ENCODE measurements around the gene PLEKHA3. TPM values are rescaled to one million over a fixed set of nuclear protein-coding genes. Genes with fewer than 3 reads are reported as not detected.

Gene PLEKHA3
- total and polyA plus RNA-seq, 2 experiments from 2014 or later = 8.8 to 15.2 TPM

- TF ChIP-seq, protein P1, sequence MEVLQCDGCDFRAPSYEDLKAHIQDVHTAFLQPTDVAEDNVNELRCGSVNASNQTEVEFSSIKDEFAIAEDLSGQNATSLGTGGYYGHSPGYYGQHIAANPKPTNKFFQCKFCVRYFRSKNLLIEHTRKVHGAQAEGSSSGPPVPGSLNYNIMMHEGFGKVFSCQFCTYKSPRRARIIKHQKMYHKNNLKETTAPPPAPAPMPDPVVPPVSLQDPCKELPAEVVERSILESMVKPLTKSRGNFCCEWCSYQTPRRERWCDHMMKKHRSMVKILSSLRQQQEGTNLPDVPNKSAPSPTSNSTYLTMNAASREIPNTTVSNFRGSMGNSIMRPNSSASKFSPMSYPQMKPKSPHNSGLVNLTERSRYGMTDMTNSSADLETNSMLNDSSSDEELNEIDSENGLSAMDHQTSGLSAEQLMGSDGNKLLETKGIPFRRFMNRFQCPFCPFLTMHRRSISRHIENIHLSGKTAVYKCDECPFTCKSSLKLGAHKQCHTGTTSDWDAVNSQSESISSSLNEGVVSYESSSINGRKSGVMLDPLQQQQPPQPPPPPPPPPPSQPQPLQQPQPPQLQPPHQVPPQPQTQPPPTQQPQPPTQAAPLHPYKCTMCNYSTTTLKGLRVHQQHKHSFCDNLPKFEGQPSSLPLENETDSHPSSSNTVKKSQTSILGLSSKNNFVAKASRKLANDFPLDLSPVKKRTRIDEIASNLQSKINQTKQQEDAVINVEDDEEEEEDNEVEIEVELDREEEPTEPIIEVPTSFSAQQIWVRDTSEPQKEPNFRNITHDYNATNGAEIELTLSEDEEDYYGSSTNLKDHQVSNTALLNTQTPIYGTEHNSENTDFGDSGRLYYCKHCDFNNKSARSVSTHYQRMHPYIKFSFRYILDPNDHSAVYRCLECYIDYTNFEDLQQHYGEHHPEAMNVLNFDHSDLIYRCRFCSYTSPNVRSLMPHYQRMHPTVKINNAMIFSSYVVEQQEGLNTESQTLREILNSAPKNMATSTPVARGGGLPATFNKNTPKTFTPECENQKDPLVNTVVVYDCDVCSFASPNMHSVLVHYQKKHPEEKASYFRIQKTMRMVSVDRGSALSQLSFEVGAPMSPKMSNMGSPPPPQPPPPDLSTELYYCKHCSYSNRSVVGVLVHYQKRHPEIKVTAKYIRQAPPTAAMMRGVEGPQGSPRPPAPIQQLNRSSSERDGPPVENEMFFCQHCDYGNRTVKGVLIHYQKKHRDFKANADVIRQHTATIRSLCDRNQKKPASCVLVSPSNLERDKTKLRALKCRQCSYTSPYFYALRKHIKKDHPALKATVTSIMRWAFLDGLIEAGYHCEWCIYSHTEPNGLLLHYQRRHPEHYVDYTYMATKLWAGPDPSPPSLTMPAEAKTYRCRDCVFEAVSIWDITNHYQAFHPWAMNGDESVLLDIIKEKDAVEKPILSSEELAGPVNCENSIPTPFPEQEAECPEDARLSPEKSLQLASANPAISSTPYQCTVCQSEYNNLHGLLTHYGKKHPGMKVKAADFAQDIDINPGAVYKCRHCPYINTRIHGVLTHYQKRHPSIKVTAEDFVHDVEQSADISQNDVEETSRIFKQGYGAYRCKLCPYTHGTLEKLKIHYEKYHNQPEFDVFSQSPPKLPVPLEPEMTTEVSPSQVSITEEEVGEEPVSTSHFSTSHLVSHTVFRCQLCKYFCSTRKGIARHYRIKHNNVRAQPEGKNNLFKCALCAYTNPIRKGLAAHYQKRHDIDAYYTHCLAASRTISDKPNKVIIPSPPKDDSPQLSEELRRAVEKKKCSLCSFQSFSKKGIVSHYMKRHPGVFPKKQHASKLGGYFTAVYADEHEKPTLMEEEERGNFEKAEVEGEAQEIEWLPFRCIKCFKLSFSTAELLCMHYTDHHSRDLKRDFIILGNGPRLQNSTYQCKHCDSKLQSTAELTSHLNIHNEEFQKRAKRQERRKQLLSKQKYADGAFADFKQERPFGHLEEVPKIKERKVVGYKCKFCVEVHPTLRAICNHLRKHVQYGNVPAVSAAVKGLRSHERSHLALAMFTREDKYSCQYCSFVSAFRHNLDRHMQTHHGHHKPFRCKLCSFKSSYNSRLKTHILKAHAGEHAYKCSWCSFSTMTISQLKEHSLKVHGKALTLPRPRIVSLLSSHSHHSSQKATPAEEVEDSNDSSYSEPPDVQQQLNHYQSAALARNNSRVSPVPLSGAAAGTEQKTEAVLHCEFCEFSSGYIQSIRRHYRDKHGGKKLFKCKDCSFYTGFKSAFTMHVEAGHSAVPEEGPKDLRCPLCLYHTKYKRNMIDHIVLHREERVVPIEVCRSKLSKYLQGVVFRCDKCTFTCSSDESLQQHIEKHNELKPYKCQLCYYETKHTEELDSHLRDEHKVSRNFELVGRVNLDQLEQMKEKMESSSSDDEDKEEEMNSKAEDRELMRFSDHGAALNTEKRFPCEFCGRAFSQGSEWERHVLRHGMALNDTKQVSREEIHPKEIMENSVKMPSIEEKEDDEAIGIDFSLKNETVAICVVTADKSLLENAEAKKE (CRISPR knock-in tag; IDR thresholded peaks at IDR 0.05) = no peak
Observed at GRCh38 chr2:178478130-178478438, 2.2 kb upstream of the PLEKHA3 start (continued).

DNA sequence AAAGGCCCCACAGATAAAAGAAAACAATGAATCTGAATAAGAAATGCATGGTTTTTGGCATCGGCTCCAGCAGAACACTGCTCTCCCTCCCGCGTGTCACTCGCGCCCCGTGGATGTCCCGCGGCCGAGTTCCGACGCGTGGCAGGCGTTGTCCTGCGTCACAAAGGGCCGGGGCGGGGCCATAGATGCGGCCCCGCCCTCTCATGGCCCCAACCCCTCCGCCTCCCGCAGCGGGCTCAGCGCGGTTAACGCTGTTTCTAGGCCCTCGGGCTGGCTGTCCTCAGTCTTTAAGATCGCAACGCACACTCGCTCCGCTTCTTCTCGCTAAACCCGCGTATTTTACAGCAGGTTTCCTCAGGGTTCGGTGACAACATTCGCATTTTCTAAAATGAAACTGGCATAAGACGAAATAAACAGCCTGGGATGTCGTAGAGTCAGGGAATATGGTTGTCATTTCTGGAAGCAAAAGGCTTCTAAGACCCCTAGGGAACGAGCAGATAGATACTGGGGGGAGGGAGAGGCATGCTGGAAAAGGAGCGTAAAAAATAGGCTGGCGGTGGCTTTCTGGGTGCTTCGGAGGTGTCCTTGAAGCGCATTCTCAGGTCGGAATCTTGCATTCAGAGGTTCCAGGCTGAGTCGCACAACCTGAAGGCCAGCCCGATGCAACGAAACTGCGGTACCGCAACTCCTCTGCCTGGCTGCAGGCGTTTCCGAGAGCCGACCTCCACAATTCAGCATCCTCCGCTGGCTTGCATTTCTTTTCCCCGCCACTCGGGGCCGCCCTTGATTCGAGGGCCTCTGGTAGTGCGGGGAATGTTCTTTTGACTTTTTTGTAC lies 1.6 kb upstream of the PLEKHA3 start, which contains the start of gene FKBP7:
Gene FKBP7, minus strand, starts transcription at position 162 of the 836 bp plus-strand sequence. Its CDS starts 101 bp downstream, at position 61.
- H3K27ac Mint-ChIP-seq = peak within 1 kb of the TSS; percentile 99
- no peaks in the 10 kb centered on the region; the same call in 2 of the 3 replicates for H3K36me3 Mint-ChIP-seq (ENCODE audit: low read depth)
- peak within 1 kb of the TSS; percentile 90 for H3K4me3 Mint-ChIP-seq
- Histone ChIP-seq H3K9me2 (ENCODE audit: insufficient read depth) (no peaks in the 10 kb centered on the region), H4K20me1 (replicated peaks; ENCODE audit: insufficient read depth) (no peaks in the 10 kb centered on the region; the same call in 1 of the 2 replicates), H3K4me3 (peak within 1 kb of the TSS; percentile 95), H3K4me1 (ENCODE audit: insufficient read depth) (peaks cover 16% of the 10 kb centered on the region; the same call in 1 of the 2 replicates), H3F3A (replicated peaks; ENCODE audit: low read depth) (peaks cover 2% of the 10 kb centered on the region; the same call in 1 of the 2 replicates), H3K36me3 (ENCODE audit: insufficient read depth) (no peaks in the 10 kb centered on the region), H2AFZ (peak within 1 kb of the TSS; percentile 100), H3K79me2 (replicated peaks; ENCODE audit: insufficient read depth) (peaks cover 25% of the 10 kb centered on the region), H3K27me3 (ENCODE audit: insufficient read depth) (0 out of 2 replicates have a peak, but pooled peaks cover 8% of the 10 kb centered on the region), H3K4me2 (peak within 1 kb of the TSS; percentile 97), H3K27ac (ENCODE audit: low read depth) (peak within 1 kb of the TSS; percentile 71; the same call in 1 of the 2 replicates)
- ATAC-seq (peak; percentile 63), DNase-seq (ENCODE audit: low spot score) (peak; percentile 90)
- peaks cover 2% of the 10 kb centered on the region for H3K27me3 Mint-ChIP-seq (ENCODE audit: insufficient read depth, low read depth, poor library complexity)
- peaks cover 27% of the 10 kb centered on the region for H3K4me1 Mint-ChIP-seq
- H3K9me3 Mint-ChIP-seq = no peaks in the 10 kb centered on the region; the same call in 2 of the 3 replicates
- TF ChIP-seq POLR2AphosphoS5 (IDR thresholded peaks at IDR 0.05; ENCODE audit: low read depth) = peak; percentile 88
- TF ChIP-seq NANOG (IDR thresholded peaks at IDR 0.05; ENCODE audit: borderline replicate concordance) = no peak
- TF ChIP-seq, protein P1 (CRISPR knock-in tag; IDR thresholded peaks at IDR 0.05) = no peak
- TF ChIP-seq ZNF331 (CRISPR knock-in tag; IDR thresholded peaks at IDR 0.05; ENCODE audit: low read depth) = no peak
- TF ChIP-seq ZNF114 (CRISPR knock-in tag; IDR thresholded peaks at IDR 0.05) = no peak
- TF ChIP-seq STAT1 (IDR thresholded peaks at IDR 0.05; ENCODE audit: unreplicated experiment) = no peak

All from GM23338 (cell line).